PC-3 (cell line): ENCODE measurements around the gene NEURL3.

Source experiments
- CTCF ChIP-seq: fragments of 300-600 bp; sonication (generic); conservative IDR thresholded peaks from 2 replicates; pipeline ENCODE4 v1.5.1; 2017; ENCODE audit warnings: antibody characterized with exemption, low read depth, mild to moderate bottlenecking, low read length
- EZH2 ChIP-seq: fragments of 300-600 bp; sonication (generic); IDR thresholded peaks from one replicate; pipeline ENCODE4 v1.6.1; 2017; ENCODE audit warnings: antibody characterized with exemption, mild to moderate bottlenecking, low read length; ENCODE audit not compliant: unreplicated experiment
- EZH2phosphoT487 ChIP-seq: fragments of 300-600 bp; sonication (generic); IDR thresholded peaks from 2 replicates; pipeline ENCODE4 v1.6.1; 2018; ENCODE audit warnings: mild to moderate bottlenecking, antibody characterized with exemption, low read length, borderline replicate concordance

- TF ChIP-seq CTCF (no peak), EZH2phosphoT487 (no peak), EZH2 (no peak)
These were observed 7.1 kb downstream of the NEURL3 start for GRCh38 chr2:96498021-96498431.
